WTC11 (cell line): Measurements from ENCODE around the gene MIX23. TPM values are rescaled to one million over a fixed set of nuclear protein-coding genes. Genes with fewer than 3 reads are reported as not detected.

ENCODE experiments used
- ATAC-seq: fragments of 200-7000 bp; cut with Tn5 transposase; 2 replicates; pipeline ENCODE4 v1.10.0; 2021; ENCODE audit warnings: mild to moderate bottlenecking, moderate library complexity
- CTCF ChIA-PET: fragments of 300-600 bp; sonication (Branson Sonifier 250); formaldehyde crosslinking; loops from one replicate; lab custom pipeline; 2021; ENCODE audit warnings: antibody characterized with exemption; lab: Charles Lee
- POLR2A ChIA-PET: fragments of 350-600 bp; sonication (Branson Sonifier 250); formaldehyde crosslinking; loops from one replicate; lab custom pipeline; 2021; ENCODE audit warnings: antibody characterized with exemption; lab: Charles Lee
- DNase-seq: peaks from one replicate; pipeline ENCODE4 v3.0.0; 2021; ENCODE audit warnings: low spot score
- H3K27ac Mint-ChIP-seq: 2 replicates; pipeline ENCODE4 v1.8.0; 2021; ENCODE audit warnings: mixed read lengths
- H3K27me3 Mint-ChIP-seq: 2 replicates; pipeline ENCODE4 v1.8.0; 2021; ENCODE audit warnings: low read depth, mild to moderate bottlenecking, moderate library complexity, mixed read lengths
- H3K36me3 Mint-ChIP-seq: 2 replicates; pipeline ENCODE4 v1.8.0; 2021; ENCODE audit warnings: mixed read lengths
- H3K4me1 Mint-ChIP-seq: 2 replicates; pipeline ENCODE4 v1.8.0; 2022; ENCODE audit warnings: mixed read lengths
- H3K4me3 Mint-ChIP-seq: 2 replicates; pipeline ENCODE4 v1.8.0; 2021; ENCODE audit warnings: mild to moderate bottlenecking, moderate library complexity, mixed read lengths
- H3K9me3 Mint-ChIP-seq: 2 replicates; pipeline ENCODE4 v1.8.0; 2021; ENCODE audit warnings: mixed read lengths
- ARID4B ChIP-seq: sonication (generic); formaldehyde crosslinking; IDR thresholded peaks from 2 replicates; pipeline ENCODE4 v1.8.0; 2023; ENCODE audit warnings: missing genetic modification reagents, mild to moderate bottlenecking, borderline replicate concordance
- ATF3 ChIP-seq: sonication (generic); formaldehyde crosslinking; conservative IDR thresholded peaks from 2 replicates; pipeline ENCODE4 v1.8.1; 2022; ENCODE audit warnings: mild to moderate bottlenecking, missing genetic modification reagents
- CBFB ChIP-seq: sonication (generic); formaldehyde crosslinking; IDR thresholded peaks from 2 replicates; pipeline ENCODE4 v1.8.1; 2022; ENCODE audit warnings: mild to moderate bottlenecking, low read depth, missing genetic modification reagents
- FOXK1 ChIP-seq: sonication (generic); formaldehyde crosslinking; IDR thresholded peaks from 2 replicates; pipeline ENCODE4 v1.8.0; 2022; ENCODE audit warnings: mild to moderate bottlenecking, moderate library complexity, missing genetic modification reagents
- FOXP4 ChIP-seq: sonication (generic); formaldehyde crosslinking; IDR thresholded peaks from 2 replicates; pipeline ENCODE4 v1.8.0; 2022; ENCODE audit warnings: mild to moderate bottlenecking, missing genetic modification reagents
- GRHL2 ChIP-seq: fragments of 250-450 bp; sonication (Bioruptor Pico); IDR thresholded peaks from 2 replicates; pipeline ENCODE4 v1.8.0; 2022; ENCODE audit warnings: mild to moderate bottlenecking, moderate library complexity; ENCODE audit not compliant: insufficient replicate concordance, severe bottlenecking
- IRF1 ChIP-seq: sonication (generic); formaldehyde crosslinking; IDR thresholded peaks from 2 replicates; pipeline ENCODE4 v1.8.0; 2023; ENCODE audit warnings: missing genetic modification reagents
- NFE2L1 ChIP-seq: sonication (generic); formaldehyde crosslinking; IDR thresholded peaks from 2 replicates; pipeline ENCODE4 v1.8.1; 2023; ENCODE audit warnings: missing genetic modification reagents
- PRDM15 ChIP-seq: sonication (generic); formaldehyde crosslinking; IDR thresholded peaks from 2 replicates; pipeline ENCODE4 v1.8.0; 2022; ENCODE audit warnings: missing genetic modification reagents
- RELA ChIP-seq: sonication (generic); formaldehyde crosslinking; IDR thresholded peaks from 2 replicates; pipeline ENCODE4 v1.8.1; 2022; ENCODE audit warnings: missing genetic modification reagents, mild to moderate bottlenecking, borderline replicate concordance
- SMAD4 ChIP-seq: sonication (generic); formaldehyde crosslinking; IDR thresholded peaks from 2 replicates; pipeline ENCODE4 v1.8.0; 2022; ENCODE audit warnings: mild to moderate bottlenecking, missing genetic modification reagents
- TCF7 ChIP-seq: sonication (generic); formaldehyde crosslinking; IDR thresholded peaks from 2 replicates; pipeline ENCODE4 v1.8.0; 2022; ENCODE audit warnings: mild to moderate bottlenecking, low read depth, missing genetic modification reagents, moderate library complexity
- TP53 ChIP-seq: sonication (generic); formaldehyde crosslinking; IDR thresholded peaks from 2 replicates; pipeline ENCODE4 v1.8.1; 2023; ENCODE audit warnings: mild to moderate bottlenecking, missing genetic modification reagents
- ZBTB43 ChIP-seq: sonication (generic); formaldehyde crosslinking; IDR thresholded peaks from 2 replicates; pipeline ENCODE4 v1.8.1; 2023; ENCODE audit warnings: mild to moderate bottlenecking, missing genetic modification reagents
- ZNF219 ChIP-seq: sonication (generic); formaldehyde crosslinking; IDR thresholded peaks from 2 replicates; pipeline ENCODE4 v1.8.0; 2023; ENCODE audit warnings: missing genetic modification reagents, mild to moderate bottlenecking, borderline replicate concordance
- ZNF512 ChIP-seq: sonication (generic); formaldehyde crosslinking; IDR thresholded peaks from 2 replicates; pipeline ENCODE4 v1.8.1; 2022; ENCODE audit warnings: missing genetic modification reagents, borderline replicate concordance
- total RNA-seq: library from RNA; stranded (reverse); gene quantifications from 3 replicates; pipeline ENCODE4 v1.2.3, GENCODE V29; 2021

The MIX23 gene
- total RNA-seq, 1 experiment from 2014 or later: 81.7 TPM

- peaks cover 13% of the 10 kb centered on the region for H3K4me1 Mint-ChIP-seq
- POLR2A ChIA-PET: no interaction called here
- CTCF ChIA-PET: no interaction called here
- no peak for ATAC-seq
- no peak overlapping the region for H3K27ac Mint-ChIP-seq
- no peak for DNase-seq
- no peak for TF ChIP-seq TP53 (CRISPR knock-in tag)
- no peak for TF ChIP-seq RELA (CRISPR knock-in tag)
- no peak for TF ChIP-seq PRDM15 (CRISPR knock-in tag)
- TF ChIP-seq FOXK1 (CRISPR knock-in tag): no peak
- TF ChIP-seq ZNF512 (CRISPR knock-in tag): no peak
- TF ChIP-seq IRF1: no peak
- no peak for TF ChIP-seq TCF7
- no peak for TF ChIP-seq FOXP4 (CRISPR knock-in tag)
- no peak for TF ChIP-seq ZNF219 (CRISPR knock-in tag)
- TF ChIP-seq ZBTB43 (CRISPR knock-in tag): no peak
- TF ChIP-seq ARID4B: no peak
- no peak for TF ChIP-seq ATF3 (CRISPR knock-in tag)
- no peak for TF ChIP-seq NFE2L1 (CRISPR knock-in tag)
- no peak for TF ChIP-seq CBFB (CRISPR knock-in tag)
- no peak for TF ChIP-seq SMAD4 (CRISPR knock-in tag)
- TF ChIP-seq GRHL2: no peak
- H3K27me3 Mint-ChIP-seq: no peaks in the 10 kb centered on the region
- peaks cover 5% of the 10 kb centered on the region; the same call in 1 of the 2 replicates for H3K9me3 Mint-ChIP-seq
- peaks cover 18% of the 10 kb centered on the region for H3K36me3 Mint-ChIP-seq
- no peak overlapping the region for H3K4me3 Mint-ChIP-seq
These were observed 15.9 kb upstream of the MIX23 start for GRCh38 chr3:122398920-122399319.
